Measurements from ENCODE around the gene TANC1.

TANC1 gene

DNA sequence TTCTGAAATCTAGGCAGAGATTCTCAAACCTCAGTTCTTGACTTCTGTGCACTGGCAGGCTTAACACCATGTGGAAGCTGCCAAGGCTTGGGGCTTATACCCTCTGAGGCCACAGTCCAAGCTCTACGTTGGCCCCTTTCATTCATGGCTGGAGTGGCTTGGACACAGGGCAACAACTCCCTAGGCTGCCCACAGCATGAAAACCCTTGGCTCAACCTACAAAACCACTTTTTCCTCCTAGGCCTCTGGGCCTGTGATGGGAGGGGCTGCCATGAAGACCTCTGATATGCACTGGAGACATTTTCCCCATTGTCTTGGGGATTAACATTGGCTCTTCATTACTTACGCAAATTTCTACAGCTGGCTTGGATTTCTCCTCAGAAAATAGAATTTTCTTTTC, 46.7 kb downstream of the TANC1 start:
- Histone ChIP-seq H3K4me3 (ENCODE audit: low read depth in 1 of 5, low read length in 5 of 5) (no peak overlapping the region), H3K27ac (ENCODE audit: low read depth, low read length) (no peak overlapping the region), H3K36me3 (ENCODE audit: control insufficient read depth in 5 of 5, insufficient read depth in 5 of 5, low read length in 5 of 5) (no peaks in the 10 kb centered on the region), H3K4me1 (ENCODE audit: control insufficient read depth in 5 of 5, insufficient read depth in 5 of 5, low read length in 5 of 5) (peaks cover 0 to 3% (median 0%) of the 10 kb centered on the region in 5 donors), H3K9me3 (ENCODE audit: control insufficient read depth in 5 of 5, low read length in 5 of 5) (peaks cover 0 to 15% (median 11%) of the 10 kb centered on the region in 5 donors), H3K9ac (ENCODE audit: low read length in 5 of 5) (no peak overlapping the region), H3K27me3 (ENCODE audit: control insufficient read depth in 5 of 5, insufficient read depth in 4 of 5, low read length in 5 of 5) (no peaks in the 10 kb centered on the region)

DNA sequence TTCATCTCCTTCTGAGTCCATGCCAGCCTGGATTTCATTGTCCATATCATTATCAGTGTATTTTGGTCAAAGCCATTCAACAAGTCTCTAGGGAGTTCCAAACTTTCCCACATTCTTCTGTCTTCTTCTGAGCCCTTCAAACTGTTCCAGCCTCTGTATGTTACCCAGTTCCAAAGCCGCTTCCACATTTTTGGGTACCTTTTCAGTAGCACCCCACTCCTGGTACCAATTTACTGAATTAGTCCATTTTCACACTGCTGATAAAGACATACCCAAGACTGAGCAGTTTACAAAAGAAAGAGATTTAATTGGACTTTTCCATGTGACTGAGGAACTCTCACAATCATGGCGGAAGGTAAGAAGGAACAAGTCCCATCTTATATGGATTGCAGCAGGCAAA, 47.4 kb downstream of the TANC1 start:
- Histone ChIP-seq H3K4me3 (ENCODE audit: low read depth in 1 of 5, low read length in 5 of 5) (no peak overlapping the region), H3K27me3 (ENCODE audit: control insufficient read depth in 5 of 5, insufficient read depth in 4 of 5, low read length in 5 of 5) (no peaks in the 10 kb centered on the region), H3K9me3 (ENCODE audit: control insufficient read depth in 5 of 5, low read length in 5 of 5) (peaks cover 0 to 15% (median 11%) of the 10 kb centered on the region in 5 donors), H3K9ac (ENCODE audit: low read length in 5 of 5) (no peak overlapping the region), H3K4me1 (ENCODE audit: control insufficient read depth in 5 of 5, insufficient read depth in 5 of 5, low read length in 5 of 5) (peaks cover 0 to 3% (median 0%) of the 10 kb centered on the region in 5 donors), H3K36me3 (ENCODE audit: control insufficient read depth in 5 of 5, insufficient read depth in 5 of 5, low read length in 5 of 5) (no peaks in the 10 kb centered on the region), H3K27ac (ENCODE audit: low read depth, low read length) (no peak overlapping the region)

DNA sequence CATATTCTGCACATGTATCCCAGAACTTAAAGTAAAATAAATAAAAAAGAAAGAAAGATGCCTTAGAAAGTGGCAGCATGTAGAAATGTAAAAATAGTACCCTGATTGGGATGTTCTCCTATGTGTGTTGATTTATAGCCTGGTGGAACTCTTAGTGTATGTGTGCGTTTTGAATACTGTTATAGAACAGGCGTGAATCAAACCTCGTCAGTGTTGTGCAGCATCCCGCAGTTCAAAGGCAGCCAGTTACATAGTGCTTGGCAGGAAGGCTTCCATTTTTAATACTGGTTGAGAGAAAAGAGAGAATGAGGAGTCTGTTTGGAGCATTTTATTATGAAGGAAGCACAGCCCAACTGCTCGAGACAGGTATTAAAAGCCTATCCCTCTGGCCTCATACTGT, 49.4 kb downstream of the TANC1 start:
- Histone ChIP-seq H3K27me3 (ENCODE audit: control insufficient read depth in 5 of 5, insufficient read depth in 4 of 5, low read length in 5 of 5) (no peaks in the 10 kb centered on the region), H3K9ac (ENCODE audit: low read length in 5 of 5) (no peak overlapping the region)

DNA sequence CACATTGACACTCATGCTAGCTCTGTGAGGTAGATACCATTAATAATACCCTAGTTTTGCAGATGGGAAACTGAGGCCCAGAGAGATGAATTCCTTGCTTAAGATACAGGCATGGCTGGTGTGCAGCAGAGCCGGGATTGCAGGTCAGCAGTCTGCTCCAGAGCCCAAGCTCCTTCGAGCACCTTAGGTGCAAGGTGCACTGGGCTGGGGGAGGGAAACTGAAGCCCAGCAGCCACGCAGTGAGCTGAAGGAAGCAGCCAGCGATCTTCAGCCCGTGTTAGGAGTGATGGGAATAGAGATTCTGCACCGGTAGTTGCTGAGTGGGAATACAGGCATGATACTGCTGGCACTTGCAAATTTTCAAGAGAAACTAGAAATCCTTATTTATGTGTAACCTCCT, 50.6 kb downstream of the TANC1 start:
- Histone ChIP-seq H3K9me3 (ENCODE audit: control insufficient read depth in 5 of 5, low read length in 5 of 5) (peaks cover 0 to 15% (median 11%) of the 10 kb centered on the region in 5 donors), H3K27ac (ENCODE audit: low read depth, low read length) (no peak overlapping the region), H3K36me3 (ENCODE audit: control insufficient read depth in 5 of 5, insufficient read depth in 5 of 5, low read length in 5 of 5) (no peaks in the 10 kb centered on the region), H3K4me3 (ENCODE audit: low read depth in 1 of 5, low read length in 5 of 5) (no peak overlapping the region), H3K27me3 (ENCODE audit: control insufficient read depth in 5 of 5, insufficient read depth in 4 of 5, low read length in 5 of 5) (no peaks in the 10 kb centered on the region), H3K9ac (ENCODE audit: low read length in 5 of 5) (no peak overlapping the region), H3K4me1 (ENCODE audit: control insufficient read depth in 5 of 5, insufficient read depth in 5 of 5, low read length in 5 of 5) (no peaks in the 10 kb centered on the region)

More for the DNA sequence above, 49.4 kb downstream of the TANC1 start:
- Histone ChIP-seq H3K4me3 (ENCODE audit: low read depth in 1 of 5, low read length in 5 of 5) (no peak overlapping the region), H3K9me3 (ENCODE audit: control insufficient read depth in 5 of 5, low read length in 5 of 5) (peaks cover 0 to 15% (median 11%) of the 10 kb centered on the region in 5 donors), H3K36me3 (ENCODE audit: control insufficient read depth in 5 of 5, insufficient read depth in 5 of 5, low read length in 5 of 5) (no peaks in the 10 kb centered on the region), H3K27ac (ENCODE audit: low read depth, low read length) (no peak overlapping the region), H3K4me1 (ENCODE audit: control insufficient read depth in 5 of 5, insufficient read depth in 5 of 5, low read length in 5 of 5) (no peaks in the 10 kb centered on the region)

DNA sequence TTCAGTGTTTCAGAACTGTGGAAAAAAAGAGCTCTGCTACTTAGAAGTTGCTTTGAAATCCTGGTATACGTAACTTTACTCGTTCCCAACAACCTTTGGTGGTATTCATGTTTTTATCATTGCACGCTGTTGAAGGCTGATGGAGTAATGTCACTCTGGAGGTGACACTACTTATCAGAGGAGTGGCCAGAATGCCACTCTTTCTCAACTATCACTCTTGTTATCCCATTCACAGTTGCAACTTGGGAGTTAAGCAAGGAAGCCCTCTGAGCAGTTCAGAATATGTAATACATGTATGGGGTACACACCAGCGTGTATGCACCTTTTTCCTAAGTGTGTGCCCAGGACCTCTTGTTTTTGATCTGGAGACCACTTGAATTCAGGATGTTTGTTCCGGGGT, 53.6 kb downstream of the TANC1 start:
- Histone ChIP-seq H3K9ac (ENCODE audit: low read length in 5 of 5) (no peak overlapping the region), H3K27ac (ENCODE audit: low read depth, low read length) (no peak overlapping the region), H3K9me3 (ENCODE audit: control insufficient read depth in 5 of 5, low read length in 5 of 5) (no peaks in the 10 kb centered on the region), H3K4me3 (ENCODE audit: low read depth in 1 of 5, low read length in 5 of 5) (no peak overlapping the region), H3K36me3 (ENCODE audit: control insufficient read depth in 5 of 5, insufficient read depth in 5 of 5, low read length in 5 of 5) (no peaks in the 10 kb centered on the region), H3K4me1 (ENCODE audit: control insufficient read depth in 5 of 5, insufficient read depth in 5 of 5, low read length in 5 of 5) (peaks cover 0 to 17% (median 4%) of the 10 kb centered on the region in 5 donors), H3K27me3 (ENCODE audit: control insufficient read depth in 5 of 5, insufficient read depth in 4 of 5, low read length in 5 of 5) (no peaks in the 10 kb centered on the region)

DNA sequence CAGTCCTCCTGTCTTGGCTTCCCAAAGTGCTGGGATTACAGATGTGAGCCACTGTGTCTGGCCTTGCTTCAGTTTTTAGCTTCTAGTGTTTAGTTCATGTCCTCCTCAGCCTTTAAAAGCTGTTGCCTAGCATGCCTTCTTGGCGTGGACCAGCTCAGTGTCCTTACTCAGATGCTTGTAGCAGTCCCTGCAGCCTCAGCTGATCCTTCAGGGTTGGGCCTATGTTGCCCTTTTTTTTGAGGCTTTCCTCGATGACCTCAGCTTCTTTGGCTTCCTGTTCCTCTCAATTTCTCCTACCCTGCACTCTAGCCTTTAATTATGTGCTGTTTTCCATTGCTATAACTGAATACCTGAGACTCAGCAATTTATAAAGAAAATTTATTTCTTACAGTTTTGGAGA, 57.7 kb downstream of the TANC1 start:
- H3K27me3 ChIP-seq (ENCODE audit: control insufficient read depth in 5 of 5, insufficient read depth in 4 of 5, low read length in 5 of 5) = no peaks in the 10 kb centered on the region
- peaks cover 6 to 31% (median 19%) of the 10 kb centered on the region in 5 donors for H3K4me1 ChIP-seq (ENCODE audit: control insufficient read depth in 5 of 5, insufficient read depth in 5 of 5, low read length in 5 of 5)
- no peak overlapping the region for H3K4me3 ChIP-seq (ENCODE audit: low read depth in 1 of 5, low read length in 5 of 5)
- no peak overlapping the region for H3K27ac ChIP-seq (ENCODE audit: low read depth, low read length)
- H3K9ac ChIP-seq (ENCODE audit: low read length in 5 of 5) = no peak overlapping the region
- no peaks in the 10 kb centered on the region for H3K9me3 ChIP-seq (ENCODE audit: control insufficient read depth in 5 of 5, low read length in 5 of 5)
- no peaks in the 10 kb centered on the region for H3K36me3 ChIP-seq (ENCODE audit: control insufficient read depth in 5 of 5, insufficient read depth in 5 of 5, low read length in 5 of 5)

DNA sequence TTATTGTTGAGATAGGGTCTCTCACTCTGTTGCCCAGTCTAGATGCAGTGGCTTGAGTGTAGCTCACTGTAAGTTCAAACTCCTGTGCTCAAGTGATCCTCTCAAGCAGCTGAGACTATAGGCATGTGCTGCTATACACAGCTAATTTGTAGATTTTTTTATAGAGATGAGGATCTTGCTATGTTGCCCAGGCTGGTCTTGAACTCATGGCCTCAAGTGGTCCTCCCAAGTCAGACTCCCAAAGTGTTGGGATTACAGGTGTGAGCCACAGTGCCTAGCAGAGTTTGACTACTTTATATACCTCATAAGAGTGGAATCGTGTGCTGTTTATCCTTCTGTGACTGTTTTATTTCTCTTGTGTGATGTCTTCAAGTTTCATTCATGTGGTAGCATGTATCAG, 60.3 kb downstream of the TANC1 start:
- no peak overlapping the region for H3K9ac ChIP-seq (ENCODE audit: low read length in 5 of 5)
- H3K4me1 ChIP-seq (ENCODE audit: control insufficient read depth in 5 of 5, insufficient read depth in 5 of 5, low read length in 5 of 5) = peaks cover 11 to 46% (median 37%) of the 10 kb centered on the region in 5 donors
- H3K36me3 ChIP-seq (ENCODE audit: control insufficient read depth in 5 of 5, insufficient read depth in 5 of 5, low read length in 5 of 5) = no peaks in the 10 kb centered on the region
- no peaks in the 10 kb centered on the region for H3K27me3 ChIP-seq (ENCODE audit: control insufficient read depth in 5 of 5, insufficient read depth in 4 of 5, low read length in 5 of 5)
- H3K9me3 ChIP-seq (ENCODE audit: control insufficient read depth in 5 of 5, low read length in 5 of 5) = no peaks in the 10 kb centered on the region
- H3K4me3 ChIP-seq (ENCODE audit: low read depth in 1 of 5, low read length in 5 of 5) = no peak overlapping the region
- H3K27ac ChIP-seq (ENCODE audit: low read depth, low read length) = no peak overlapping the region

DNA sequence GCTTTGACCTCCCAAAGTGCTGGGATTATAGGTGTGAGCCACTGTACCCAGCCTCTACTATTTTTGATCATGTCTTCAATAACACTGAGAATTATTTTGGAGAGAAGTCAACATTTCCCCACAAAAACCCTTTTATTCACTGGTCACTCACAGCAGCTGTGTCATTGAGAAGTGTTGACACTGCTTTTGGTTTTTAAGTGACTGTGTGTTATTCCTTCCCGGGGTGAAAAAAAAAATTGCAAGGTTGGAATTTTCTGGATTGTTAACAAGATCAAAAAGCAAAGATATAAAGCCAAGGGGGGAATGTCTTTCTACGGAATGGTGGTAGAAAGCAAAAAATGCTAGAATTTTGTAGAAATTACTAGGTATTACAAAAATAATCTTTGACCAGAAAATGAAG, 61.5 kb downstream of the TANC1 start:
- no peak overlapping the region for H3K4me3 ChIP-seq (ENCODE audit: low read depth in 1 of 5, low read length in 5 of 5)
- H3K36me3 ChIP-seq (ENCODE audit: control insufficient read depth in 5 of 5, insufficient read depth in 5 of 5, low read length in 5 of 5) = no peaks in the 10 kb centered on the region
- H3K9ac ChIP-seq (ENCODE audit: low read length in 5 of 5) = no peak overlapping the region
- H3K27me3 ChIP-seq (ENCODE audit: control insufficient read depth in 5 of 5, insufficient read depth in 4 of 5, low read length in 5 of 5) = no peaks in the 10 kb centered on the region
- peaks cover 11 to 46% (median 37%) of the 10 kb centered on the region in 5 donors for H3K4me1 ChIP-seq (ENCODE audit: control insufficient read depth in 5 of 5, insufficient read depth in 5 of 5, low read length in 5 of 5)
- H3K9me3 ChIP-seq (ENCODE audit: control insufficient read depth in 5 of 5, low read length in 5 of 5) = no peaks in the 10 kb centered on the region
- H3K27ac ChIP-seq (ENCODE audit: low read depth, low read length) = peak overlapping the region; percentile 81

DNA sequence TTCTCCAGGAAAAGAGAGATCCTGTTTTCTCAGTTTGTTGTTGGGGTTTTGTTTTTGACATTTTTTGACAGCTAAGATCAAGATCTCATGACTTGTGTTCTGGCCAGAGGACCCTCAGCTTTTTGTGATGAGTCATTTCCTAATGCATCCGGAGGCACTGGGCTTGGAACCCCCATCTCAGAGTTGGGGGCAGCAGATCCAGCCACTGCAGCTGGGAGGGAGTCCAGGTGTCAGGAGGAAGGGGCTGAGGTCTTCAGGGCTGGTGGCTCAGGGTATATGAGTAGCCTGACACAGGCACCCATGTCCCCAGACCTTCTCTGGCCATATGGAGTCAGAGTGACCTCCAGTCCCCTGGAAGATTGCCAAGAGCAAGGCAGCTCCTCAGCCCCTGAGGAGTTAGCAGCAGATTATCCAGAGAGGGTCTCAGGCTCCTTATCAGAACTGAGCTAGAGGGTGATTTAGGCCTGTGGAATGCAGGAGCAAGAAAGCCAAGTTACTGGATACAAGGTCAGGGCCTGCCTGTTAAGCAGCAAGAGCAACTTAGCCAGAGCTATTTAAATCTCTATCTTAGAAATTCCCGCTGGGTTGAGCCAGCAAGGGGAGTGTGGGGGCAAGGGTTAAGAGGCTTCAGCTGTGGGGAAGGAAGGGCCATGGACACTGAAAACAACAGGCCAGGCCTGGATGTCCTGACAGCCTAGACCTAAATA, 62.4 kb downstream of the TANC1 start:
- Histone ChIP-seq H3K4me1 (ENCODE audit: control insufficient read depth in 5 of 5, insufficient read depth in 5 of 5, low read length in 5 of 5) (peaks cover 11 to 41% (median 37%) of the 10 kb centered on the region in 5 donors), H3K4me3 (ENCODE audit: low read depth in 1 of 5, low read length in 5 of 5) (no peak overlapping the region), H3K27me3 (ENCODE audit: control insufficient read depth in 5 of 5, insufficient read depth in 4 of 5, low read length in 5 of 5) (no peaks in the 10 kb centered on the region), H3K9ac (ENCODE audit: low read length in 5 of 5) (peak overlapping the region in 1 of 5 donors; percentile 15), H3K27ac (ENCODE audit: low read depth, low read length) (peak overlapping the region; percentile 81), H3K36me3 (ENCODE audit: control insufficient read depth in 5 of 5, insufficient read depth in 5 of 5, low read length in 5 of 5) (no peaks in the 10 kb centered on the region), H3K9me3 (ENCODE audit: control insufficient read depth in 5 of 5, low read length in 5 of 5) (no peaks in the 10 kb centered on the region)

DNA sequence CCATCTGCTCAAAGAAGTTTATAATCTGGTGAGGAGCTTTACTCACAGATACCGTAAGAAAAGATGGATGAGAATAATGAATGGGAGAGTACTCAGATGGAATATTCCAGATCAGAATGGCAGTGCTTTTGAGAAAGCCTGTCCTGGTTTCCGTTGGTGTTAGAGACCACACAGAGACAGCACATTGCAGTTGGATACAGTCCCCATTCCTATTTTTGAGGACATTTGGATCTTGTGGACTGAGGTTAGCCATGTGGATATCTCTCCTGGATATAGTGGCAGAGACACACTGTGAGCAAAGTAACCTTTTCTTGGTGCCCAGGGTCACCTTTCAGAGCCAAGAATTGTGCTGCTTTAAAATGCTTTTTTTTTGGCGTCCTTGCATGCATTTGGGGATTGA, 63.7 kb downstream of the TANC1 start:
- no peak overlapping the region for H3K9ac ChIP-seq (ENCODE audit: low read length in 5 of 5)
- H3K27me3 ChIP-seq (ENCODE audit: control insufficient read depth in 5 of 5, insufficient read depth in 4 of 5, low read length in 5 of 5) = no peaks in the 10 kb centered on the region
- H3K4me1 ChIP-seq (ENCODE audit: control insufficient read depth in 5 of 5, insufficient read depth in 5 of 5, low read length in 5 of 5) = peaks cover 11 to 37% (median 32%) of the 10 kb centered on the region in 5 donors
- no peak overlapping the region for H3K4me3 ChIP-seq (ENCODE audit: low read depth in 1 of 5, low read length in 5 of 5)
- H3K27ac ChIP-seq (ENCODE audit: low read depth, low read length) = peak overlapping the region; percentile 81
- H3K9me3 ChIP-seq (ENCODE audit: control insufficient read depth in 5 of 5, low read length in 5 of 5) = no peaks in the 10 kb centered on the region
- H3K36me3 ChIP-seq (ENCODE audit: control insufficient read depth in 5 of 5, insufficient read depth in 5 of 5, low read length in 5 of 5) = no peaks in the 10 kb centered on the region
